Activated CD8-positive, alpha-beta memory T cell treated with anti-CD3 and anti-CD28 coated beads, Interleukin-2, amount 50 U/mL, for 1 hour (primary cell): ENCODE results near the gene C11orf52.
A peak's percentile ranks its signal among the peaks of the same experiment; 100 is the strongest.
"Not testable (repeated sequence)": the region's sequence is repeated elsewhere in the genome, so short reads cannot be mapped to it uniquely, and the experiment has no call there.

ENCODE experiments used
- DNase-seq: peaks from one replicate; pipeline ENCODE4 v3.0.0-alpha.2; 2020; ENCODE audit errors: extremely low read depth

C11orf52 gene

DNA sequence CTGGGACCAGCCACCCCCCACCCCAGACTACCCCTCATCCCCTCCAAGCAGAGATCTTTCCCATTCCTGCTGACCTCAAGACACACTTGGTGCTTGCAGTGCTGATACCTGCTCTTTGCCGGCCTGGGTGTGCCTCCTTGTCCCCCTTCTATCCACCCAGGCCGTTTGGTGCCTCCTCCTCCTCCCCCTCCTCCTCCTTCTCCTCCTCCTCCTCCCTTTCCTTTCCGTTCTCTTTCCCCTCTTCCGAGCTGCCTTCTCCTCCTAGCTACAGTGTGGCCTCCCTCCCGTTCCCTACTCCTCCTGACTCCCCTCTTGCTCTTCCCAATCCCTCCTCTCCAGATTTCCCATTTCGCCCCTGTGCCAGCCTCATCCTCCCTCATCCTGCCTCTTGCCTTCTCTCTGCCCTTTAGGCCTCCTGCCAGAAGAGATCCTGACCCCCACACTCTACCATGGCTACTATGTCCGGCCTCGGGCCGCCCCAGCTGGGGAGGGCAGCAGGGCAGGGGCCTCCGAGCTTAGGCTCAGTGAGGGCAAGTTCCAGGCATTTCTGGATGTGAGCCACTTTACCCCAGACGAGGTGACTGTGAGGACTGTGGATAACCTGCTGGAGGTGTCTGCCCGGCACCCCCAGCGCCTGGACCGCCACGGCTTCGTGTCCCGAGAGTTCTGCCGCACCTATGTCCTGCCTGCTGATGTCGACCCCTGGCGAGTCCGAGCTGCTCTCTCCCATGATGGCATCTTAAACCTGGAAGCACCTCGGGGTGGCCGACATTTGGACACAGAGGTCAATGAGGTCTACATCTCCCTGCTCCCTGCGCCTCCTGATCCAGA is 5.5 kb upstream of the C11orf52 start:
- no peak for DNase-seq

- DNase-seq = no peak
Observed at GRCh38 chr11:111913997-111914396, 4.7 kb upstream of the C11orf52 start.

- DNase-seq = no peak
Observed at GRCh38 chr11:111916768-111917167, 1.9 kb upstream of the C11orf52 start.

DNA sequence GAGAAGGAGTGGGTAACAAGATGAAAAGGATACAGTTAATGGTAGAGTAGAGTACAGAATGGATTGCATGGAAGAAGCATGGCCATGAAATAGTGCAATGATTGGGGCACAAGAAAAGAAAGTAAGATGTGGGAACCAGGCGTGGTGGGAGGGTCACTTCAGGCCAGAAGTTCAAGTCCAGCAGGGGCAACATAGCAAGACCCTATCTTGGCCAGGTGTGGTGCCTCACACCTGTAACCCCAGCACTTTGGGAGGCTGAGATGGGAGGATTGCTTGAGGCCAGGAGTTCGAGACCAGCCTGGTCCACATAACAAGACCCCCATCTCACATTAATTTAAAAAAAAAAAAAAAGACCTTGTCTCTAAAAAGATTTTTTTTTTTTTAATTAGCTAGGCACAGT is 1.4 kb upstream of the C11orf52 start:
- DNase-seq = no peak

DNA sequence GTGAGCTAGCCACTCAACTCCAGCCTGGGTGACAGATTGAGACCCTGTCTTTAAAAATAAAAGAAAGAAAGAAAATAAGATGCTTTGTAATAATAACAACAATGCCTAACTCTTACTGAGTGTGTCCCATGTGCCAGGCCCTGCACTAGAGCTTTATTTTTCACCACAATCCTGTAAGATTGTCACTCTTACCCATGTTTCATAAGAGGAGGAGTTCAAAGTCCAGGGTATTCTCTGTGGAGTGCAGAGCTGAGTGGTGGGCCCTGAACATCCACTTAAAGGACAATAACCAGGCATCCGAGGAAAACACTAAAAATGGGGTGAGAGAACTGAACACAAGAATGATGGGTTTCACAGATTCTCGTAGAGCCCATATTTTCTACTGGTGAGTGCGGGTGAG is 925 bp upstream of the C11orf52 start:
- no peak for DNase-seq

DNA sequence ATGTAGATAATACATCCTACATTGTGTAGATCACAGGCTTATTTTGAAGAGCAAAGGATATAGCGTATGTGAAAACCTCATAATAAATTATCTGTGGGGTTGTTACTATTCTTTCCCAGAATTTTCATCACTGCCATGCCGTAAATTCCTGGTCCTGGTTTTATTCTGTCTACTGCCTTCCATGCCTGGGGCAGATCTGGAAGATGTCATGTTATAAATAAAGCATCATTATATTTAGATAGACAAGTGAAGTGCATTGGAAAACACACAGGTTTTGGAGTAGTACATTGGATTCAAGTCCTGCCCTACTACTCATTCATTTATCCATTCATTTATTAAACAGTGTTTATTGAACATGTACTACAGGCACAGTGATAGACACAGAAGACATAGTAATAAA is 2.2 kb downstream of the C11orf52 start:
- no peak for DNase-seq

DNA sequence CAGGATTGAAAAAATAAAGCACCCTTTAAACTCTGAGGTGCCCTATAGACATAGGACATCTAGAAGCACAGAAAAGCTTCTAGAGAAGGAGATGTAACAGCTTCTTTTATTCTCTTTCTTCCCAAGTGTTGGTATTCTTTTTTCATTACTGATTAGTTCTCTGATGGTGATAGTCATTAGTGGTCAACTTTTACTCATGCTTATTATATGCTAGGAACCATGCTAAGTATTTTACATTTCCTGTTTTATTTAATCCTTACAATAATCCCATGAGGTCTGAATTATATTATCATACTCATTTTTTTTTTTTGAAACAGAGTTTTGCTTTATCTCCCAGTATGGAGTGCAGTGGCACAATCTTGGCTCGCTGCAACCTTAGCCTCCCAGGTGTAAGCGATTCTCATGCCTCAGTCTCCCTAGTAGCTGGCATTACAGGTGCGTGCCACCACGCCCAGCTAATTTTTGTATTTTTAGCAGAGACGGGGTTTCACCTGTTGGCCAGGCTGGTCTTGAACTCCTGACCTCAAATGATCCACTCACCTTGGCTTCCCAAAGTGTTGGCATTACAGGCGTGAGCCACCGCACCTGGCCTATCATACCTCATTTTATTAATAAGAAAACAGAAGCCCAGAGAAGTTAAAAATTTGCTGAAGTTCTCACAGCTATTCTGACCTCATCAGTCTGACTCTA is 3.0 kb downstream of the C11orf52 start:
- no peak for DNase-seq

DNA sequence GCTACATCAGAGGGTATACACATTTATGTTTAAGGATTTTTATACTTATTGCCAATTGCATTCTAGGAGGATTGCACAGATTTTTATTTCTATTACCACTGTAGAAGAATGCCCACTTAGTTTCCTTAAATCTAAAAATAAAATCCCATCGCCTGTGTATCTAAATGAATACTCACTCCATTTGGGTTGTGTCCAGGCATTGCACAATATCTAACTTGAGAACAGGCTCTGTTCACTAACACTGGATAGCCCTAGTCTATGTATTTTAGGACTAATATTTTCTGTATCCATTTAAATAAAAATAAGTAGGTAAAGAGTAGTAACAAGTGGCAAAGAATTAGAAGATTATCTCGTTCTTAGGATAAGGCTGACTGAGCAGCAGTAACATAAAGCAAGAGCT is 4.1 kb downstream of the C11orf52 start:
- DNase-seq = no peak

DNA sequence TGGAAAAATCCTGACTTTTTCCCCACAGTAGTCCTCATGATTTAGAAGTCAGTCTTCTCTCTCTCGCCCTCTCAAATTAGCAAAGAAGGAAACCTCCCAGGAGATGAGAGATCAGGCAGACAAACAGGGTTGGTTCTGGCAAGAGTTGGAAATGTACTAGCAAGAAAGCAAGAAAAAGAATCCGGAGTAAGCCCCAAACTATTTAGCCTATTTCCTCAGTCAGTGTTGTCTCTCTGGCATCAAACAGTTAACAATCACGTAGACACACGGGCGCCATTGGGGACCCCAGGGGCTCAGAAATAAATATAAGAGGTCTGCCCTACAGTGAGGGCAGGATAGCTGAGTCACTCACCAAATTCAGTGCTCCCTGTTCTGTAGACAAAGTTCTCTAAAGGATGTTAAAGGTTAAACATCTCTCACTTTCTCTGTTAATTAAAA is 4.7 kb downstream of the C11orf52 start:
- DNase-seq = no peak

DNA sequence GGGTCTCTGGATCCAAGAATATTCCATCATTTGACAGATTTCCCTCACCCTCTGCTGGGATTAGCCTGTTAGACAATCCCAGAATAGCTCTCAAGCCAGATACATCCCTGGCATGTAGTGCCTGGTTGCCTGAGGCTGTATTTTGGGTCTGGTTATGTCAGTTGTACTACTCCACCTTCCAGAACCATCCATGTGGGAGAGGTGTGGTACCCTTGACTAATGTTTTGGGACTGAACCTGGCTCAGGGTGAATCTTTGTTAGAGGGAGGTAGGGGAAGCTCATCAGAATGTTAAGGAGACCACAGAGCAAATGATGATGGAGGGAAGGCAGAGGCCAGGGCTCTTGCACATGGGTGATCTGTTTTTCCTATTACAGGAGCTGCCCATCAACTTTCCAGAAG is 5.2 kb downstream of the C11orf52 start:
- DNase-seq = no peak

- no peak for DNase-seq
Observed at GRCh38 chr11:111925953-111926352, 7.2 kb downstream of the C11orf52 start.

DNA sequence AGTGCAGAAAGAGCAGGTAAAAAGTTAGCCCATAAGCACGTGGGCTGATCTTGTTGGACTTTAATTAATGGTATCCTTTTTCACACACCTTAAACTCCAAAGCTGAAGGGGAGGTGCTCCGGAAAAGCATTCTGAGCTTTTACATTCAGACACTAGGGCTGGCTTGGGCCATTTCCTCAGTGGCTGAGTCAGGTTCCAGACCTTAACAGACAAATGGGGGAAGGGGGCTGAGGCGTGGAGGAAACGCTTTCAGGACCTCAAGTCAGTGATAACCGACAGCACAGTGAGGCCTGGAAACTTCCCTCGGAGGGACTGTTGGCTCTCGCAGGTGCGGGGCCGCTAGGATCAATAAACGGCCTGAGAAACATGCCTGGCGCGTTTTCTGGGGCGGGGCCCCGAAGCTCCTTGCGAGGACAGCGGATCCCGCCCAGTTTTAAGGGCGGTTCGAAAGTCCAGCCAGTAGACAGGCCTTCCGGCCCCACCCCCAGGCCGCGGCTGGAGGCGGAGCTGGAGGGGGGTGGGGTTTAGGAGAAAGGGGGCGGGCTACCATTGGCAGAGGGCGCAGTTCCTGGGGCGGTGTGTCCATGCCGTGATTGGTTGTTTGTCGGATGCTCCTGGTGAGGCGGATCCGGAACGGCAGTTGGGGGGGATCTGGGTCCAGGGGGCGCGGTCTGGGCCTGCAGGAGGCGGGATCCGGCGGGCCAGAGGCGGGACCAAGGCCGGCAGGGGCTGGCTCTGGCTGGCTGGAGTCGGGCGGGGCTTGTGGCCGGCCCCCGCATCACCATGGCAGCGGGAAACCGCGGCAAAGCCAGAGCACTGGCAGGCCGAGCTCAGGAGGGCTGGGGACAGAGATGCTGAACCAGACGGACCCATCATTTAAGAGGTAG is 8.0 kb downstream of the C11orf52 start:
- peak; percentile 81 for DNase-seq

GRCh38 chr11:111930472-111930871 is 11.8 kb downstream of the C11orf52 start:
- no peak for DNase-seq

DNA sequence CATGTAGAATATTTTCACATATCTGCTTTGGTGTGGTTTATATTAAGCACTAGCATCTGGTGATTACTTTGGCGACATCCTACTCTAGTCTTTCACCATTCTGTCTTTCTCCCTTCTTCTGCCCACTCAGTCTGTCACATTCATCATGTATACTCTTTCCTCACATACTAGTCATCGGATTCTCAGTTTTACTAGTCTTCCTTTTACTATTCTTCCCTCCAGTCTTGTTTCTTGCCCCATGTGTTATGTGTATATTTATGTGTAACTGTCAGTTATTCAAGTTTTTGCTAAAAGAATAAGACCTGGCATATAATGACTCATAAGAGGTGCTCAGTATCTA is 13.9 kb downstream of the C11orf52 start:
- no peak for DNase-seq

GRCh38 chr11:111933176-111933575 is 14.5 kb downstream of the C11orf52 start:
- not testable (repeated sequence) for DNase-seq

- DNase-seq = no peak
Observed at GRCh38 chr11:111933872-111934271, 15.2 kb downstream of the C11orf52 start.

DNA sequence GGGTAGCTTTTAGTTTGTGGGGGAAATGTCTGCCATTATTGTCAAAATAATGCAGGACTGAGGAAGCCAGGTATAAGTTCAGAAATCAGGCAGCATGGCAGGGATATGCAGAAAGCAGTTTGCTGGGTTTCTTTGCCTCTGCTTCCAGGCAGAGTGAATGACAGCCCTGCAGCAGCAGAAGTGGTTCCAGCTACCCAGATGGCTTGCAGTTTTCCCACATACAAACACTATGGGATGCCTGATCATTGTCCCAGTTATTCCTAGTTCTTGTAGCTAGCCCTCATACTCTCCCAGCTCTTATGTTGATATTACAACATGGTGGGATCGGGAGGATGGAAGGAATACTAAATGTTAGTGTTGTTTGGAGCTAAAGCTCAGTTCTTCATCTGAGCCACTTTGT is 15.6 kb downstream of the C11orf52 start:
- no peak for DNase-seq

DNA sequence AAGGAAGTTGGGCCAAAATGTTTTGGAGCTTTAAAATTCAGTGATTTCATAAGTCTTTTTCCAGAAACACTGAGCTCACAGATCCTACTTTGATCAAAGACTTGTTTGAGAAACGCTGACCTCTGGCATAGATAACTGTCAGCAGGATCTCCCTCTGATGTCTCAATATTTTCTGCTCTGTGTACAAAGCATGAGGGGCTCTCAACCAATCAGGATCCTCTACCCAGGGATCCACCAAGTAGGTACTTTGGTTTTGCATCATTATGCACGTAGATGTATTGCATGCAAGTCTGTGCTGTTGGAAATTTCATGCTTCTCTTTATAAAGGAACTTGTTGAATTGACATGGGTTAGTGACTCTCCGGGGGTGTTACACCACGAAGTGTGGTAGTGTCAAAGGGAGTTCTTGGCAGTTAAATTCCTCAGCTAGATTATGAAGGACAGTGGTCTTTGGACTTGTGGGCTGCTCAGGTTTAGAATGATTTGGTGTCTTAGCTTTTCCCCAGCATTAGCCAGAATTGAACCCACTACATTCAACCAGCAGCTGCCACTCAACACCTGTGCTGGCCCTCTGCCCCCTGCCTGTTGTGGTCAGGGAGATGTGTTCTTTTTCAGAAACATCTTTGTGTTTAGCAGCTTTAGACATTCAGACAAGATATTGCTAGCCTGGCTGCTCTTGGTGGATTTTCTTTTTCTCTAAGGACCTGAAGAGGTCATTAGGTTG is 16.8 kb downstream of the C11orf52 start:
- no peak for DNase-seq

GRCh38 chr11:111936040-111936540 is 17.4 kb downstream of the C11orf52 start:
- no peak for DNase-seq

DNA sequence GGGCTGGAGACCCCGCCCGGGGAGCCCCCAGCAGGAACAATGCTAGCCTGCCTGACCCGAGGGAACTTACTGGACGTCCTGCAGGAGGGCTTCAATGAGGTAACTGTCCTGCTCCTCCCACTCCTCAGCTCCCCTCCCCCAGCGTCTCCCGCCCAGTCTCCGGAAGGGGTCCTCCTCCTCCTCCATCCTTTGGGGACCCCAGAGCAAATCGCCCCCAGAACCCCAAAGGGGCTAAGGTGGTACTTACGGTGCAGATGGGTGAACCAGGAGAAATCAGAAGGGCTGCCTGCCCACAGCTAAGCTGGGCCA is 18.7 kb downstream of the C11orf52 start:
- no peak for DNase-seq

- no peak for DNase-seq
Observed at GRCh38 chr11:111937844-111938243, 19.1 kb downstream of the C11orf52 start.

DNA sequence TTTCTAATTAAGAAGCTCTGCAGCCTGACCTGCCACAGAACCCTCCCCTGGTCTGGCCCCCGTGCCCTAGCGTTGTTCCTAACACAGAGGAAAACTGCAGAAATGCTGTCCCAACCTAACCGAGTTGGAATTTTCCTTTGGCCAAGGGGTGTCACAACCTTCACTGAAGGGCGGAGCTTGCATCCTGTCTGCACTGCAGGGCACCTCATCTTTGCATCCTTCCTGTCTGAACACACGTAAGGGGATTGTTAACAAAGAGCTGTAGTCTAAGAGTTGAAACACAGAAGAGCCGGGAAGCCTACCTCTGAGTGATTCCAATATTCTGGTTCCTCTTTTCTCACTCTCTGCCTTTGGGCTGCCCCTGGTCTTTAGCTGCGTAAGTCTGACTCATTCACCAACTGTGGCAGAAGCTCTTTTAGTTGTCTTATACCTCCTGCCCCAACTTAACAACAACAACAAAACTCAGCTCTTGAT is 20.0 kb downstream of the C11orf52 start:
- no peak for DNase-seq
